Measurements from ENCODE around the gene CENPT. TPM values are rescaled to one million over a fixed set of nuclear protein-coding genes. Genes with fewer than 3 reads are reported as not detected.

Gene CENPT
- total and polyA plus RNA-seq, 2 of the 13 experiments (the other 11 are each of a cell fraction or from before 2014, with no cell fraction given): 40.9 to 43.3 TPM

DNA sequence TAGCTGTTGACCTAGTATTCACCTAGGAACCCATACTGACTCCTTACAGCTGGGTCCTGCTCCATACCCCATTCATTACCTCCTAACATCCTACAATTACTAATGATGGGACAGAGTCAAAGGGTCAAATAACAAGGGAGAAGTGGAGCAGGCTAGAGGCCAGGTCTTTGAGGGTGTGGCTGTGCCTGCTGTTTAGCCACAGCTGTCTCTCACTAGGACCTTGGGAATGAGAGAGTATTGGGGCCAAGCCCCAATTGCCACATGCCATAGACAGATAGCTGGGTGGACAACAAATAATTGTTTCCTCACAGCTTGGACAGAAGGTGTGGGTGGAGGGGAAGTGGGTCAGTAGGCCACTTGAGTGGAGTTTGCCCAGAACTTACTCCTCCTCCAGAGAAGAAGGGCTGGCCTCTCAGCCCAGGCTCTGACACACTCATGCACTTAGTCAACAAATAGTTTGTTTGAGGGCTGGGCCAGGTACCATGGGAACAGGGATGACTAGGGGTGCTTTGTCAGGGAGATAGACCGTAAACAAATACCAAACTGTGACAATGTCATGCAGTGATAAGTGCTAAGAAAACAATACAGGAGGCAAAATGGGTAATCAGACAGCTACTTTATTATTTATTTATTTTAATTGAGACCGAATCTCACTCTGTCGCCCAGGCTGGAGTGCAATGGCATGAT, 10.2 kb upstream of the CENPT start (continued):
- TF ChIP-seq, protein P1, sequence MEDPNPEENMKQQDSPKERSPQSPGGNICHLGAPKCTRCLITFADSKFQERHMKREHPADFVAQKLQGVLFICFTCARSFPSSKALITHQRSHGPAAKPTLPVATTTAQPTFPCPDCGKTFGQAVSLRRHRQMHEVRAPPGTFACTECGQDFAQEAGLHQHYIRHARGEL (CRISPR knock-in tag; IDR thresholded peaks at IDR 0.05): no peak
- TF ChIP-seq FOXJ3 (CRISPR knock-in tag; IDR thresholded peaks at IDR 0.05; ENCODE audit: borderline replicate concordance) (peak; percentile 71; the same call in 1 of the 2 replicates), ZNF264 (CRISPR knock-in tag; IDR thresholded peaks at IDR 0.05) (peak; percentile 55; the same call in 1 of the 2 replicates), DR1 (CRISPR knock-in tag; IDR thresholded peaks at IDR 0.05) (0 out of 2 replicates have a peak, but pooled peaks have one; percentile 29), ZNF337 (CRISPR knock-in tag; IDR thresholded peaks at IDR 0.05; ENCODE audit: borderline replicate concordance, low read depth) (0 out of 2 replicates have a peak, but pooled peaks have one; percentile 64), HOXA5 (CRISPR knock-in tag; IDR thresholded peaks at IDR 0.05) (0 out of 2 replicates have a peak, but pooled peaks have one; percentile 40), ZNF121 (CRISPR knock-in tag; IDR thresholded peaks at IDR 0.05) (no peak)
- TF ChIP-seq, protein P2, sequence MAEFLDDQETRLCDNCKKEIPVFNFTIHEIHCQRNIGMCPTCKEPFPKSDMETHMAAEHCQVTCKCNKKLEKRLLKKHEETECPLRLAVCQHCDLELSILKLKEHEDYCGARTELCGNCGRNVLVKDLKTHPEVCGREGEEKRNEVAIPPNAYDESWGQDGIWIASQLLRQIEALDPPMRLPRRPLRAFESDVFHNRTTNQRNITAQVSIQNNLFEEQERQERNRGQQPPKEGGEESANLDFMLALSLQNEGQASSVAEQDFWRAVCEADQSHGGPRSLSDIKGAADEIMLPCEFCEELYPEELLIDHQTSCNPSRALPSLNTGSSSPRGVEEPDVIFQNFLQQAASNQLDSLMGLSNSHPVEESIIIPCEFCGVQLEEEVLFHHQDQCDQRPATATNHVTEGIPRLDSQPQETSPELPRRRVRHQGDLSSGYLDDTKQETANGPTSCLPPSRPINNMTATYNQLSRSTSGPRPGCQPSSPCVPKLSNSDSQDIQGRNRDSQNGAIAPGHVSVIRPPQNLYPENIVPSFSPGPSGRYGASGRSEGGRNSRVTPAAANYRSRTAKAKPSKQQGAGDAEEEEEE (CRISPR knock-in tag; IDR thresholded peaks at IDR 0.05; ENCODE audit: borderline replicate concordance): peak; percentile 63; the same call in 1 of the 2 replicates
- TF ChIP-seq, protein P3, sequence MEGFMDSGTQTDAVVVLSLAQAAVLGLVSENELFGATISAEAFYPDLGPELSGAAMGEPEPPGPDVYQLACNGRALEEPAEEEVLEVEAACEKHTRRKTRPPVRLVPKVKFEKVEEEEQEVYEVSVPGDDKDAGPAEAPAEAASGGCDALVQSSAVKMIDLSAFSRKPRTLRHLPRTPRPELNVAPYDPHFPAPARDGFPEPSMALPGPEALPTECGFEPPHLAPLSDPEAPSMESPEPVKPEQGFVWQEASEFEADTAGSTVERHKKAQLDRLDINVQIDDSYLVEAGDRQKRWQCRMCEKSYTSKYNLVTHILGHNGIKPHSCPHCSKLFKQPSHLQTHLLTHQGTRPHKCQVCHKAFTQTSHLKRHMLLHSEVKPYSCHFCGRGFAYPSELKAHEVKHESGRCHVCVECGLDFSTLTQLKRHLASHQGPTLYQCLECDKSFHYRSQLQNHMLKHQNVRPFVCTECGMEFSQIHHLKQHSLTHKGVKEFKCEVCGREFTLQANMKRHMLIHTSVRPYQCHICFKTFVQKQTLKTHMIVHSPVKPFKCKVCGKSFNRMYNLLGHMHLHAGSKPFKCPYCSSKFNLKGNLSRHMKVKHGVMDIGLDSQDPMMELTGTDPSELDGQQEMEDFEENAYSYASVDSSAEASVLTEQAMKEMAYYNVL (CRISPR knock-in tag; IDR thresholded peaks at IDR 0.05; ENCODE audit: borderline replicate concordance): 0 out of 2 replicates have a peak, but pooled peaks have one; percentile 32
- TF ChIP-seq, protein P4, sequence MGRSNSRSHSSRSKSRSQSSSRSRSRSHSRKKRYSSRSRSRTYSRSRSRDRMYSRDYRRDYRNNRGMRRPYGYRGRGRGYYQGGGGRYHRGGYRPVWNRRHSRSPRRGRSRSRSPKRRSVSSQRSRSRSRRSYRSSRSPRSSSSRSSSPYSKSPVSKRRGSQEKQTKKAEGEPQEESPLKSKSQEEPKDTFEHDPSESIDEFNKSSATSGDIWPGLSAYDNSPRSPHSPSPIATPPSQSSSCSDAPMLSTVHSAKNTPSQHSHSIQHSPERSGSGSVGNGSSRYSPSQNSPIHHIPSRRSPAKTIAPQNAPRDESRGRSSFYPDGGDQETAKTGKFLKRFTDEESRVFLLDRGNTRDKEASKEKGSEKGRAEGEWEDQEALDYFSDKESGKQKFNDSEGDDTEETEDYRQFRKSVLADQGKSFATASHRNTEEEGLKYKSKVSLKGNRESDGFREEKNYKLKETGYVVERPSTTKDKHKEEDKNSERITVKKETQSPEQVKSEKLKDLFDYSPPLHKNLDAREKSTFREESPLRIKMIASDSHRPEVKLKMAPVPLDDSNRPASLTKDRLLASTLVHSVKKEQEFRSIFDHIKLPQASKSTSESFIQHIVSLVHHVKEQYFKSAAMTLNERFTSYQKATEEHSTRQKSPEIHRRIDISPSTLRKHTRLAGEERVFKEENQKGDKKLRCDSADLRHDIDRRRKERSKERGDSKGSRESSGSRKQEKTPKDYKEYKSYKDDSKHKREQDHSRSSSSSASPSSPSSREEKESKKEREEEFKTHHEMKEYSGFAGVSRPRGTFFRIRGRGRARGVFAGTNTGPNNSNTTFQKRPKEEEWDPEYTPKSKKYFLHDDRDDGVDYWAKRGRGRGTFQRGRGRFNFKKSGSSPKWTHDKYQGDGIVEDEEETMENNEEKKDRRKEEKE (IDR thresholded peaks at IDR 0.05): no peak
- TF ChIP-seq, protein P5, sequence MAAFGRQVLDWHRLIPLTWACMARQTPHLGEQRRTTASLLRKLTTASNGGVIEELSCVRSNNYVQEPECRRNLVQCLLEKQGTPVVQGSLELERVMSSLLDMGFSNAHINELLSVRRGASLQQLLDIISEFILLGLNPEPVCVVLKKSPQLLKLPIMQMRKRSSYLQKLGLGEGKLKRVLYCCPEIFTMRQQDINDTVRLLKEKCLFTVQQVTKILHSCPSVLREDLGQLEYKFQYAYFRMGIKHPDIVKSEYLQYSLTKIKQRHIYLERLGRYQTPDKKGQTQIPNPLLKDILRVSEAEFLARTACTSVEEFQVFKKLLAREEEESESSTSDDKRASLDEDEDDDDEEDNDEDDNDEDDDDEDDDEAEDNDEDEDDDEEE (CRISPR knock-in tag; IDR thresholded peaks at IDR 0.05): no peak
- TF ChIP-seq, protein P6, sequence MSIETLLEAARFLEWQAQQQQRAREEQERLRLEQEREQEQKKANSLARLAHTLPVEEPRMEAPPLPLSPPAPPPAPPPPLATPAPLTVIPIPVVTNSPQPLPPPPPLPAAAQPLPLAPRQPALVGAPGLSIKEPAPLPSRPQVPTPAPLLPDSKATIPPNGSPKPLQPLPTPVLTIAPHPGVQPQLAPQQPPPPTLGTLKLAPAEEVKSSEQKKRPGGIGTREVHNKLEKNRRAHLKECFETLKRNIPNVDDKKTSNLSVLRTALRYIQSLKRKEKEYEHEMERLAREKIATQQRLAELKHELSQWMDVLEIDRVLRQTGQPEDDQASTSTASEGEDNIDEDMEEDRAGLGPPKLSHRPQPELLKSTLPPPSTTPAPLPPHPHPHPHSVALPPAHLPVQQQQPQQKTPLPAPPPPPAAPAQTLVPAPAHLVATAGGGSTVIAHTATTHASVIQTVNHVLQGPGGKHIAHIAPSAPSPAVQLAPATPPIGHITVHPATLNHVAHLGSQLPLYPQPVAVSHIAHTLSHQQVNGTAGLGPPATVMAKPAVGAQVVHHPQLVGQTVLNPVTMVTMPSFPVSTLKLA (IDR thresholded peaks at IDR 0.05): peak; percentile 70
- TF ChIP-seq, protein P7, sequence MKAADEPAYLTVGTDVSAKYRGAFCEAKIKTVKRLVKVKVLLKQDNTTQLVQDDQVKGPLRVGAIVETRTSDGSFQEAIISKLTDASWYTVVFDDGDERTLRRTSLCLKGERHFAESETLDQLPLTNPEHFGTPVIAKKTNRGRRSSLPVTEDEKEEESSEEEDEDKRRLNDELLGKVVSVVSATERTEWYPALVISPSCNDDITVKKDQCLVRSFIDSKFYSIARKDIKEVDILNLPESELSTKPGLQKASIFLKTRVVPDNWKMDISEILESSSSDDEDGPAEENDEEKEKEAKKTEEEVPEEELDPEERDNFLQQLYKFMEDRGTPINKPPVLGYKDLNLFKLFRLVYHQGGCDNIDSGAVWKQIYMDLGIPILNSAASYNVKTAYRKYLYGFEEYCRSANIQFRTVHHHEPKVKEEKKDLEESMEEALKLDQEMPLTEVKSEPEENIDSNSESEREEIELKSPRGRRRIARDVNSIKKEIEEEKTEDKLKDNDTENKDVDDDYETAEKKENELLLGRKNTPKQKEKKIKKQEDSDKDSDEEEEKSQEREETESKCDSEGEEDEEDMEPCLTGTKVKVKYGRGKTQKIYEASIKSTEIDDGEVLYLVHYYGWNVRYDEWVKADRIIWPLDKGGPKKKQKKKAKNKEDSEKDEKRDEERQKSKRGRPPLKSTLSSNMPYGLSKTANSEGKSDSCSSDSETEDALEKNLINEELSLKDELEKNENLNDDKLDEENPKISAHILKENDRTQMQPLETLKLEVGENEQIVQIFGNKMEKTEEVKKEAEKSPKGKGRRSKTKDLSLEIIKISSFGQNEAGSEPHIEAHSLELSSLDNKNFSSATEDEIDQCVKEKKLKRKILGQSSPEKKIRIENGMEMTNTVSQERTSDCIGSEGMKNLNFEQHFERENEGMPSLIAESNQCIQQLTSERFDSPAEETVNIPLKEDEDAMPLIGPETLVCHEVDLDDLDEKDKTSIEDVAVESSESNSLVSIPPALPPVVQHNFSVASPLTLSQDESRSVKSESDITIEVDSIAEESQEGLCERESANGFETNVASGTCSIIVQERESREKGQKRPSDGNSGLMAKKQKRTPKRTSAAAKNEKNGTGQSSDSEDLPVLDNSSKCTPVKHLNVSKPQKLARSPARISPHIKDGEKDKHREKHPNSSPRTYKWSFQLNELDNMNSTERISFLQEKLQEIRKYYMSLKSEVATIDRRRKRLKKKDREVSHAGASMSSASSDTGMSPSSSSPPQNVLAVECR (CRISPR knock-in tag; IDR thresholded peaks at IDR 0.05; ENCODE audit: borderline replicate concordance): peak; percentile 77; the same call in 1 of the 2 replicates
